PC-9 (cell line): ENCODE results near the gene FOLR1.

Source experiments
- EZH2 ChIP-seq: fragments of 200-600 bp; sonication (generic); IDR thresholded peaks from 2 replicates; pipeline ENCODE4 v1.8.0; 2017; ENCODE audit warnings: antibody characterized with exemption, low read depth
- TF ChIP-seq, protein P1 (sequence below): fragments of 200-600 bp; sonication (generic); conservative IDR thresholded peaks from 2 replicates; pipeline ENCODE4 v1.6.1; 2017; ENCODE audit warnings: mixed run types, antibody characterized with exemption, mild to moderate bottlenecking, moderate library complexity

DNA sequence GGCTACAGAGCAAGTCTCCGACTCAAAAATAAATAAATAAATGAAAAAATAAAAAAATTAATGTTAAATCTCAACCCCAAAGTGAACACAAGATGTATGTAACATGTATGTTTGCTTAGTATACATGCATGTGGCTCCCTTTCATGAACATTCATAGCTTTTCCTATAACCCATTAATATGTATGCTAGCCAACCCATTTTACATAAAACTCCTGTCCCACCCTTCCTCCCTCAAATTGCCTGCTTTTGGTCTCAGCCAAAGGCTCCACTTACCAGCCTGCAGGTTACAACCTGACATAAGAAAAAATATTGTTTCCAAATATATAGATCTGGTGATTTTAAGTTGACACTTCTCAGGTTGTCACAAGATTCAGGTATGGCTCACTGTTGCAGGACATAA lies 3.7 kb upstream of the FOLR1 start:
- TF ChIP-seq, protein P1, sequence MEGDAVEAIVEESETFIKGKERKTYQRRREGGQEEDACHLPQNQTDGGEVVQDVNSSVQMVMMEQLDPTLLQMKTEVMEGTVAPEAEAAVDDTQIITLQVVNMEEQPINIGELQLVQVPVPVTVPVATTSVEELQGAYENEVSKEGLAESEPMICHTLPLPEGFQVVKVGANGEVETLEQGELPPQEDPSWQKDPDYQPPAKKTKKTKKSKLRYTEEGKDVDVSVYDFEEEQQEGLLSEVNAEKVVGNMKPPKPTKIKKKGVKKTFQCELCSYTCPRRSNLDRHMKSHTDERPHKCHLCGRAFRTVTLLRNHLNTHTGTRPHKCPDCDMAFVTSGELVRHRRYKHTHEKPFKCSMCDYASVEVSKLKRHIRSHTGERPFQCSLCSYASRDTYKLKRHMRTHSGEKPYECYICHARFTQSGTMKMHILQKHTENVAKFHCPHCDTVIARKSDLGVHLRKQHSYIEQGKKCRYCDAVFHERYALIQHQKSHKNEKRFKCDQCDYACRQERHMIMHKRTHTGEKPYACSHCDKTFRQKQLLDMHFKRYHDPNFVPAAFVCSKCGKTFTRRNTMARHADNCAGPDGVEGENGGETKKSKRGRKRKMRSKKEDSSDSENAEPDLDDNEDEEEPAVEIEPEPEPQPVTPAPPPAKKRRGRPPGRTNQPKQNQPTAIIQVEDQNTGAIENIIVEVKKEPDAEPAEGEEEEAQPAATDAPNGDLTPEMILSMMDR: no peak
- no peak for TF ChIP-seq EZH2
